Right atrium auricular region (tissue), 2 donors: Measurements from ENCODE around the gene RTL10. TPM values are rescaled to one million over a fixed set of nuclear protein-coding genes. Genes with fewer than 3 reads are reported as not detected.

Experiments
- DNase-seq: peaks from one replicate; pipeline ENCODE4 v3.0.0-alpha.2; 2019; ENCODE audit warnings: low spot score
- H3K27ac ChIP-seq, 2 donors: fragments of 200-600 bp; sonication (generic); 1 replicate in 1 of 2; 2 replicates in 1 of 2; pipeline ENCODE4 v1.5.1; 2016 to 2019
- H3K27me3 ChIP-seq, 2 donors: fragments of 200-600 bp; sonication (generic); one replicate each; pipeline versions ENCODE4 v1.5.1 to v1.6.0; 2017 to 2019
- H3K36me3 ChIP-seq: fragments of 200-600 bp; sonication (generic); one replicate; pipeline ENCODE4 v1.5.1; 2016
- H3K4me1 ChIP-seq, 2 donors: fragments of 200-600 bp; sonication (generic); one replicate each; pipeline versions ENCODE4 v1.5.1 to v1.6.0; 2017 to 2019
- H3K4me3 ChIP-seq, 2 donors: fragments of 200-600 bp; sonication (generic); 1 replicate in 1 of 2; 2 replicates in 1 of 2; pipeline ENCODE4 v1.5.1; 2017 to 2019; ENCODE audit warnings: mild to moderate bottlenecking in 1 of 2, moderate library complexity in 1 of 2
- H3K9me3 ChIP-seq, 2 donors: fragments of 200-600 bp; sonication (generic); one replicate each; pipeline ENCODE4 v1.5.1; 2019
- total RNA-seq, 2 donors: library from RNA; depleted of rRNA; stranded (reverse); fragments of >200 nt; gene quantifications; one replicate each; pipeline ENCODE4 v1.1.0, GENCODE V29; 2016
- TF ChIP-seq, protein P1 (sequence below), 2 donors: fragments of 200-600 bp; sonication (generic); IDR thresholded peaks; one replicate each; pipeline ENCODE4 v1.5.1; 2019; ENCODE audit warnings: antibody characterized with exemption in 2 of 2

RTL10 gene
- total RNA-seq, 2 donors from 2014 or later: 7.9 to 8.1 TPM

DNA sequence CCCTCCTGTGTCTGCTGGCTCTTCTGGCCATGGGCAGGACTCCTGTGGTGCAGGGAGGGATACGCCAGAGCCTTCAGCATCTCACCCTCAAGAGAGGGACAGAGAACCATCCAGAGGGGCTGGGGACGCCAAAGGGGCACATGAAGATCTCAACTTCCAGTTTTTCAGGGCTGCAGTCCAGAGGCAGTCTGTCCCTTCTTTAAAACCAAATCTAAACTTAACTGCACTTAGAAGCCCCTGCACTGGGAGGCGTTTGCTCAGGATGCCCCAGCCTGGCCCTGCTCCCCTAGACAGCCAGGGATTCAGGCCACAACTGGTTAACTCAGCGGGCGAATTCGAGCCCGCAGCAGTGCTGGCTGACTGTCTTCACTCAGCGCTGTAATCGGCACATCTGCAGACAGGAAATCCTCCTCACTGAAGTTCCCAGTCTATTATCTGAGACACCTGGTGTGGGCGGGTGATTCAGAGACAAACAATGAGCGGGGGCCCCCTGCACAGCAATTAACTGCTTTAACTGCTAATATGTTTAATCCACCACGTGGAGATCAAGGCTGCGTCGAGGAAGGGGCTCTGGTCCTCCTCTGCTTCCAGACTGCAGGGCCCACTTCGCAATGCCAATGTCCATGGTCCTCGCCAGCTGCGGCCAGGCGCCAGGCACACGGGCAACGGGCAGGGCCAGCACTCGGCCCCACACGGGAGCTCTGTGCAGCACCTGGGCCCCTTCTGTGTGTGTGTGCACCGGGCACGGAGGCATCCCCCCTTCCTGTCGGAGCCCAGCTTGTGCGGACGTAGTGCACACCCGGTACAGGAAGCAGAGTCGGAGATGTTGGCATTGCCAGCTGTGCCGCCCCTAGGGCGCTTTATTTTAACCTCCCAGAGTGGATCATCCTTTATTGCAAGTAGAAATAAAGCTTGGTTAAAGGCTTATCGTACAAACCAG lies 36.9 kb upstream of the RTL10 start:
- TF ChIP-seq, protein P1, sequence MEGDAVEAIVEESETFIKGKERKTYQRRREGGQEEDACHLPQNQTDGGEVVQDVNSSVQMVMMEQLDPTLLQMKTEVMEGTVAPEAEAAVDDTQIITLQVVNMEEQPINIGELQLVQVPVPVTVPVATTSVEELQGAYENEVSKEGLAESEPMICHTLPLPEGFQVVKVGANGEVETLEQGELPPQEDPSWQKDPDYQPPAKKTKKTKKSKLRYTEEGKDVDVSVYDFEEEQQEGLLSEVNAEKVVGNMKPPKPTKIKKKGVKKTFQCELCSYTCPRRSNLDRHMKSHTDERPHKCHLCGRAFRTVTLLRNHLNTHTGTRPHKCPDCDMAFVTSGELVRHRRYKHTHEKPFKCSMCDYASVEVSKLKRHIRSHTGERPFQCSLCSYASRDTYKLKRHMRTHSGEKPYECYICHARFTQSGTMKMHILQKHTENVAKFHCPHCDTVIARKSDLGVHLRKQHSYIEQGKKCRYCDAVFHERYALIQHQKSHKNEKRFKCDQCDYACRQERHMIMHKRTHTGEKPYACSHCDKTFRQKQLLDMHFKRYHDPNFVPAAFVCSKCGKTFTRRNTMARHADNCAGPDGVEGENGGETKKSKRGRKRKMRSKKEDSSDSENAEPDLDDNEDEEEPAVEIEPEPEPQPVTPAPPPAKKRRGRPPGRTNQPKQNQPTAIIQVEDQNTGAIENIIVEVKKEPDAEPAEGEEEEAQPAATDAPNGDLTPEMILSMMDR (IDR thresholded peaks at IDR 0.05): no peak
- no peak overlapping the region for H3K27ac ChIP-seq
- H3K4me1 ChIP-seq: peaks cover 0 to 13% of the 10 kb centered on the region in 2 donors
- peaks cover 7% of the 10 kb centered on the region for H3K36me3 ChIP-seq
- H3K9me3 ChIP-seq: no peaks in the 10 kb centered on the region
- no peak overlapping the region for H3K4me3 ChIP-seq
- H3K27me3 ChIP-seq: no peaks in the 10 kb centered on the region
- no peak for DNase-seq

DNA sequence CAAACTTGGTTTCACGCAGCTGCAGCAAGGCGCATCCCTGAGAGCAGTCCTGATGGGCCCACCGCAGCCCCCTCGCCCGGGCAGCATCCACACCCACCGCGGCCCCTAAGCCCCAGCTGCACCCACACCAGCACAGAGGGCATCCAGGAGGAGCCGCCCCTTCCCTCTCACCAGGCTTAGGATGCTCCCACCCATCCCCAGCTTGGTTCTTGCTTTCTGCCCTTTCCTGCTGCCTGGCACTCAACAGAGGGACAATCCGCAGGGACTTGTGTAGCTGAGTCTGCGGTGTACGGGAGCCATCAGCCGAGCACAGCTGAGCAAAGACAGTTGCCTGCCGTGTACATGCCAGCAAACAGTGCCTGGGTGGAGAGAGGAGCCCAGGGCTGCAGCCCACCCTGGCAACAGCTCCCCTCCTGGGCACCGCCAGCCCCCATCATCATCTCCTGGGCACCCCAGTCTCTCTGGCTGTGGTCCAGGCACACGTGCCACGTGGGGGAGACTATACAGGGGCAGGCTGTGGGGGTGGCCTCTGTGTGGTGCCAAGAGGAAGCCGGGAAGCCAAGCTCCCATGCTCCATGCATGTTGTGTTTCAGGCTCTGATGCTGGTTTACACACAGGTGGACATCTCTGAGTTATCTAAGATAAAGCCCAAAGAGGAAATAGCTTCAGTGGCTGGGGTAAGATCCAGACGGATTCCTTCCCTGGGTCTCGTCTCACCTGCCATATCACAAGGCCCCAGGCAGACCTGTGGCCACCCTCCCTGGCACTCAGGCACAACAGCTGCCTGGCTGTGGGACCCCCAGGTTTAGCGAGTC lies 36.0 kb upstream of the RTL10 start:
- Histone ChIP-seq H3K9me3 (no peaks in the 10 kb centered on the region), H3K27me3 (no peaks in the 10 kb centered on the region), H3K4me1 (peaks cover 0 to 13% of the 10 kb centered on the region in 2 donors), H3K4me3 (no peak overlapping the region), H3K27ac (no peak overlapping the region), H3K36me3 (peaks cover 7% of the 10 kb centered on the region)
- no peak for DNase-seq
- TF ChIP-seq, protein P1 (IDR thresholded peaks at IDR 0.05): no peak

DNA sequence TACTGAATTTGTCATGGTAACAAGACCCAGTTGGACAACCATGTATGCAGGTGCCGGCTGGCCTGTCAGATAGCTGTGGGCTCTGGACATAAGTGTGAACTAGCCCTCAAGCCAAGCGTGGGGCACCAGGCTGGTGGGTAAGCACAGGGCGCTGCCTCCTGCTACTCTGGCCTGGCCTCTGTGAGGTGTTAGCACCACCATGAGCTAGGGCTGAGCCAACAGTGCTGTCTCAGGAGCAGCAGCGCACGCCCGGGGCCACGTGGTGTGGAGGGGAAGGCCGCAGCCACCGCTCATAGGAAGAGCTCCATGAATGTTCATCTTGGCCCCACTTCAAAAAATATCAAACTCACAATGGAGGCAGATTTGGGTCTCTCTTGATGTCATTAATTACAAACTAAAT lies 35.3 kb upstream of the RTL10 start:
- Histone ChIP-seq H3K27me3 (no peaks in the 10 kb centered on the region), H3K4me3 (no peak overlapping the region), H3K4me1 (peaks cover 0 to 13% of the 10 kb centered on the region in 2 donors), H3K9me3 (no peaks in the 10 kb centered on the region), H3K36me3 (peaks cover 7% of the 10 kb centered on the region), H3K27ac (no peak overlapping the region)
- no peak for DNase-seq
- TF ChIP-seq, protein P1 (IDR thresholded peaks at IDR 0.05): no peak

DNA sequence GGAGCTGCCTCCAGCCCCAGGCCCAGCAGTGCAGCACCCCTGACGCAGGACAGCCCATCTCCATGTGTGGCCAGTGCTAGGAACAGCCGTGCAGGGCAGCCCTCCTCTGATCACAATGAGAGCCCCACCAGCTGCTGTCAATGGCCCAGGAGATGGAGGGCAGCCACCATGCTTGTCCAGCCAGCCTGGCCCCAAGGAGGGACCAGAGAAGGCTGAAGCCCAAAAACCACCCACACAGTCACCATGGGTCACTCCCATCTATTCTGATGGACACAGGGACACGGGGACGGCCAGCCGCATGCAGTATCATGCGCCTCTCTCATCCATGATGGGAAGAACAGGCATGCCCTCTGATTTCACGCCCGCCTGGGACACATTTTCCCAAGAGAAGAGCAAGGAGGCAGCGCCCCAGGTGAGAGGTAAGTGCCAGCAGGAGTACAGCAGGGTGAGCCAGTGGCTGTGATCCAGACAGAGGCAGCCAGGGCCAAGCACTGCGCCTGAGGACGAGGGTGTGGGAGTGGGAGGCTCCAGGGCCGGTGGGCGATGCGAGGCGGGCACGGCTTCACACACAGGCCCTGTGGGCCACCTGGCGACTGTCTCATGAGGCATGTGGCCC lies 33.6 kb upstream of the RTL10 start:
- Histone ChIP-seq H3K9me3 (no peaks in the 10 kb centered on the region), H3K4me3 (no peak overlapping the region), H3K36me3 (peaks cover 1% of the 10 kb centered on the region), H3K27ac (no peak overlapping the region), H3K27me3 (no peaks in the 10 kb centered on the region), H3K4me1 (peaks cover 0 to 13% of the 10 kb centered on the region in 2 donors)
- DNase-seq: no peak
- TF ChIP-seq, protein P1 (IDR thresholded peaks at IDR 0.05): no peak

DNA sequence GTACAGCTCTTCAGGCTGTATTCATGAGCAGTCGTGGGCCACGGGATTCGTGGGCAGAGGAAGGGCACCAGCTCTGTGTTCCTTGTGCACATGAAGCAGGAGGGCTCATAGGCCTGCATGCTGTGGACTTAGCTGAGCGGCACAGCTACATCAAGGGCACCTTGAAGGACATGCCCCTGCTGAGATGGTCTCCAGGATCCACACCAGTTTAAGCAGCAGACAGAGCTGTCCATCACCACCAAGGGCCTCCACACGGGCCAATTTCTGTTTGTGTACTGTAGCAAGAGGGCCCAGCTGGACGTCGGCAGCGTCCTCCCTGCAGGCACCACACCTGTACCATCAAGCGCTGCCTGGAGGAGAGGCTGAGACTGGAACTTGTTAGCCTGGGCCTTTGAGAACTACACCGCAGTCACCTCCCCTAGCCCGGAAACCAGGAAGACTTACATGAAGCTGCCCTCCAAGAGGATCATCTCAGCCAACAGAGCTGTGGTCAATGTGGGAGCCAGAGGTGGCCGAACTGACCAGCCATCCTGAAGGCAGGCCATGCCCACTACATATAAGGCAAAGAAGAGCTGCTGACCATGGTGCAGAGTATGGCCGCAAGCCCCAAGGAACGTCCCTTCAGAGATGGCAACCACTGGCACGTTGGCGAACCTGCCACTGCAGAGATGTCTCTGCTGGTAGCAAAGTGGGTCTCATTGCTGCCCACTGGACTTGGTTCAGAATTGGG lies 32.7 kb upstream of the RTL10 start:
- TF ChIP-seq, protein P1 (IDR thresholded peaks at IDR 0.05): no peak
- Histone ChIP-seq H3K4me3 (no peak overlapping the region), H3K27ac (no peak overlapping the region), H3K4me1 (peaks cover 0 to 14% of the 10 kb centered on the region in 2 donors), H3K9me3 (no peaks in the 10 kb centered on the region), H3K36me3 (peaks cover 6% of the 10 kb centered on the region), H3K27me3 (no peaks in the 10 kb centered on the region)
- no peak for DNase-seq
